Testis (tissue), 2 donors: ENCODE data around the gene CST4.

Source experiments
- POLR2A ChIP-seq: fragments of 450-650 bp; IDR thresholded peaks from one replicate; pipeline ENCODE4 v1.6.1; 2017; ENCODE audit warnings: antibody characterized with exemption, mild to moderate bottlenecking, moderate library complexity
- TF ChIP-seq, protein P1 (sequence below), 3 experiments: fragments of 450-650 bp in 2 of 3; fragments of 200-600 bp in 1 of 3; sonication (generic) in 1 of 3; IDR thresholded peaks; one replicate each; pipeline ENCODE4 v1.5.1; 2016 to 2019; ENCODE audit warnings: antibody characterized with exemption in 3 of 3, mild to moderate bottlenecking in 2 of 3, moderate library complexity in 1 of 3

DNA sequence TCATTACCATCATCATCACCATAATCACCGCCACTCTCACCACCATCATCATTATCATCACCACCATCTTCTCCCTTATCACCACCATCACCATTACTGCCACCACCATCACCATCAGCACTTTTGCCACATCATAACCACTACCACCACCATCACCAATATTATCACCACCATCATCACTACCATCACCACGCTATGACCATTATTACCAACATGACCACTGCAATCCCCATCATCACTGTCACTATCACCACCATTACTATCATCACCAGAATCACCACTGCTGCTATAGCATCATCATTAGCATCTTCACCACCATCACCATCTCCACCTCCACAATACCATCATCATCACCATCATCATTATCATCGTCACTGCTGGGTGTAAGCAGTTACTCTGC is 36.3 kb upstream of the CST4 start:
- TF ChIP-seq, protein P1, sequence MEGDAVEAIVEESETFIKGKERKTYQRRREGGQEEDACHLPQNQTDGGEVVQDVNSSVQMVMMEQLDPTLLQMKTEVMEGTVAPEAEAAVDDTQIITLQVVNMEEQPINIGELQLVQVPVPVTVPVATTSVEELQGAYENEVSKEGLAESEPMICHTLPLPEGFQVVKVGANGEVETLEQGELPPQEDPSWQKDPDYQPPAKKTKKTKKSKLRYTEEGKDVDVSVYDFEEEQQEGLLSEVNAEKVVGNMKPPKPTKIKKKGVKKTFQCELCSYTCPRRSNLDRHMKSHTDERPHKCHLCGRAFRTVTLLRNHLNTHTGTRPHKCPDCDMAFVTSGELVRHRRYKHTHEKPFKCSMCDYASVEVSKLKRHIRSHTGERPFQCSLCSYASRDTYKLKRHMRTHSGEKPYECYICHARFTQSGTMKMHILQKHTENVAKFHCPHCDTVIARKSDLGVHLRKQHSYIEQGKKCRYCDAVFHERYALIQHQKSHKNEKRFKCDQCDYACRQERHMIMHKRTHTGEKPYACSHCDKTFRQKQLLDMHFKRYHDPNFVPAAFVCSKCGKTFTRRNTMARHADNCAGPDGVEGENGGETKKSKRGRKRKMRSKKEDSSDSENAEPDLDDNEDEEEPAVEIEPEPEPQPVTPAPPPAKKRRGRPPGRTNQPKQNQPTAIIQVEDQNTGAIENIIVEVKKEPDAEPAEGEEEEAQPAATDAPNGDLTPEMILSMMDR (IDR thresholded peaks at IDR 0.05) = no peak
- TF ChIP-seq POLR2A = no peak
